HG03064 (cell line): ENCODE results near the gene LEFTY2.
"Not testable (repeated sequence)": the region's sequence is repeated elsewhere in the genome, so short reads cannot be mapped to it uniquely, and the experiment has no call there.

Experiments
- ATAC-seq: cut with Tn5 transposase; IDR thresholded peaks from one replicate; pipeline ENCODE4 v1.9.1; 2021; ENCODE audit warnings: low read depth; ENCODE audit not compliant: unreplicated experiment

Gene LEFTY2

DNA sequence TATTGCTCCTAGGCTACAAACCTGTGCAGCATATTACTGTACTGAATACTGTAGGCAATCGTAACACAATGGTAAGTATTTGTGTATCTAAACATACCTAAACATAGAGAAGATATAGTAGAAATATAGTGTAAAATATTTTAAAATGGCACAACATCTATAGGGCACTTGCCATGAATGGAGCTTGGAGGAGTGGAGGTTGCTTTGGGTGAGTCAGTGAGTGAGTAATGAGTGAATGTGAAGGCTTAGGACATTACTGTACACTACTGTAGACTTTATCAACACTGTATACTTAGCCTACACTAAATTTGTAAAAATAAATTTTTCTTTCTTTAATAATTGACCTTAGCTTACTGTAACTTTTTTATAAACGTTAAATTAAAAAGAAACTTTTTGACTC is 7.9 kb downstream of the LEFTY2 start:
- no peak for ATAC-seq

DNA sequence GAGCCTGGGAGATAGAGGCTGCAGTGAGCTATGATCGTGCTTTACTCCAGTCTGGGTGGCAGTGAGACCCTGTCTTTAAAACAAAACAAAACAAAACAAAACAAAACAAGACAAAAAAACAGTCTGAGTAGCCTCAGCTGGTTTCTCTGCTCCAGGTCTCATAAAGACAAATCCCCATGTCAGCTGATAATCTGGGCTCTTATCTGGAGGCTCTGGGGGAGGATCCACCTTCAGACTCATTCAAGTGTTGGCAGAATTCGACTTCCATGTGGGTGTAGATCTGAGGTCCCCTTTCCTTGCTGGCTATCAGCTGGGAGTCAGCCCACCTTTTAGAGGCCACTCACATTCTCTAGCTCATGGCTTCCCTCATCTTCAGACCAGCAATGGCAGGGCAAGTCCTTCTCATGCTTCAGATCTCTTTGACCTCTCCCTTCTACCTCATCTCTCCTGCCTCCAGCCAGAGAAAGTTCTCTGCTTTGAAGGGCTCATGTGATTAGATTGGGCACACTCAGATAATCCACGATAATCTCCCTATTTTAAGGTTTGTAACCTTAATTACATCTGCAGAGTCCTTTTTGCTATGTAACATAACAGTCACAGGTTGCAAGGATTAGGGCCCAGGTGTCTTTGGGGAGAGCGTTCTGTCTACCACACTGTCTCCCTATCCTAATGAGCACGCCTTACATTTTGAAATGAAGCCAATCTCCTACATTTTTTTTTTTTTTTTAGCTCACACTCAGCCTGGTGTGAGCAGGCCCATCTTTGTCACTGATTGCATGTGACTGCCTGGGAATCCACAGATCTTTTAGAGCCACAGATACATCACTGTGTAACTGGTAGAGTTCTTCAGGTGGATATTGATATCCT is 9.5 kb downstream of the LEFTY2 start:
- ATAC-seq = no peak

DNA sequence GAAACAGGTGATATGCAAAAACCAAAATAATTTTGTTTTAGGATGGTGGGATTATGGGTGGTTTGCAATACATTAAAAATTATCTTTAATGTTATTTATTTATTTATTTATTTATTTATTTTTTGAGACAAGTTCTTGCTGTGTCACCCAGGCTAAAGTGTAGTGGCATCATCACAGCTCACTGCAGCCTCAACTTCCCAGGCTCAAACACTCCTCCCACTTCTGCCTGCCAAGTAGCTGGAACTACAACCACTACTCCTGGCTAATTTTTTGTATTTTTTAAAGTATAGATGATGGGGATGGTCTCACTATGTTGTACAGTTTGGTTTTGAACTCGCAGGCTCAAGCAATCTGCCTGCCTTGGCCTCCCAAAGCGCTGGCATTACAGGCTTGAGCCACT is 10.5 kb downstream of the LEFTY2 start:
- ATAC-seq = no peak

DNA sequence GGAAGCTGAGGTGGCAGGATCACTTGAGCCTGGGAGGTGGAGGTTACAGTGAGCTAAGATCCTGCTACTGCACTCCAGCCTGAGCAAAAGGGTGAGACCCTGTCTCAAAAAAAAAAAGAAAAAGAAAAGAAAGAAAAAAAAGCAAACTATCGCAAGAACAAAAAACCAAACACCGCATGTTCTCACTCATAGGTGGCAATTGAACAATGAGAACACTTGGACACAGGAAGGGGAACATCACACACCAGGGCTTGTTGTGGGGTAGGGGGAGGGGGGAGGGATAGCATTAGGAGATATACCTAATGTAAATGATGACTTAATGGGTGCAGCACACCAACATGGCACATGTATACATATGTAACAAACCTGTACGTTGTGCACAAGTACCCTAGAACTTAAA is 11.6 kb downstream of the LEFTY2 start:
- not testable (repeated sequence) for ATAC-seq

DNA sequence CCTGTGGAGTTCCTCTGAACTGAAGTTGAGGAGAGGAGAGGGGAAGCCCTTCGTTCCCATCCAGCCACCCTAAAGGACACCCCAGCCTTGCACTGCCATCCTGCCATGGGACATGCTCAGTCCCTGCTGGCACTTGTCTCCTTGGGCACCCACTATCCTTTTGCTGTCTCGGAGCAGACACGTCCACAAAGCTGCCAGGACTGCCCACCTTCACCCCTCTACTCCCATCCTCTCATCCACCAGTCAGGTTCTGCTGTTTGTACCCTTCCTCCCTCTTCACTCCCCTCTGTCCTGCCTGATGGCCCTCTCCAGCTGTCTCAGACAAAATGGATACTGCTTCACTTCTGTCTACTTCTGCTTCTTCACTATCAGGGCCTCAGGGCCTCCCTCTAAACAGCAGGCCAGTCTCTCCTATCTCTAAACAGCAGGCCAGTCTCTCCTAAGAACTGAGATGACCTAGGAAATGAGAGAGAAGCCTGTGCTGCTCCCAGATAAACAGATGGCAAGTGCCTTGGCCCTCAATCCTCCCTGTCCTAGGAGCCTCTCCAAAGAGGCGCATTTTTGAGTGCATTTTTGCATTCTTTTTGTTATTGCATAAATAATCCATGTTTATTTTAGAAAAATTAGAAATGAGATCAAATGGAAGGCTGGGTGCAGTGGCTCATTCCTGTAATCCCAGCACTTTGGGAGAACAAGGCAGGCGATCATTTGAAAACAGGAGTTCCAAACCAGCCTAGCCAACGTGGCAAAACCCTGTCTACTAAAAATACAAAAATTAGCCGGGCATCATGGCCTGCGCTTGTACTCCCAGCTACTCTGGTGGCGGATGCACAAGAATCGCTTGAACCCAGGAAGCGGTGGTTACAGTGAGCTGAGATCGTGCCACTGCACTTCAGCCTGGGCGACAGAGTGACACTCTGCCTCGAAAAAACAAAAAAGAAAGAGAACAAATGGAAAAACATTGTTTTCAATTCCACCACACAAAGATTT is 12.5 kb downstream of the LEFTY2 start:
- no peak for ATAC-seq

DNA sequence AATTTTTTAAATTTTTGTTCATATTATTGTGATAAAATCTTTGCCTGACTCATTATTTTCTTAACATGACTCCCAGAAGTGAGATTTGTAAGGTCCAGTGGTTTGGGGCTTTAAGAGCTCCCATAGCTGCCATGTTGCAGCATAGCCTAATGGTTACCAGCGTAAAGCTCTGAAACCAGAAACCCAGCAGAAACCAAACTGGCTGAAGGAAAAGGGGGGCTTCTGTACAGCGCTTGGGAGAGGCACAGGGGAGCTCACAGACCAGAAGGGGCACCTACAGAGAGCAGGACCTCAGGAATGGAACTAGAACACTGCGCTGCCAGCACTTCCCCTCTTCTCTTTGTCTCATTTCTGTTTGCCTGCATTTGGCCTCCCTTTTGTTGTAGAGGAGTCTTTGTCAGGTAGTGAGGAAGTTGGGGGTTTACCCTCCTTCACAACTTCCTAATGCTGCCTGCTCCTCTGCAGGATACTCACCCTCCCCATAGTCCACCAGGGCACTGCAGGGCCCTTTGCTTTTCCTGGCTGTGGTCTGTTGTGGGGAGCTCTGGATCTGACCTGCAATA is 14.4 kb downstream of the LEFTY2 start:
- ATAC-seq = no peak

DNA sequence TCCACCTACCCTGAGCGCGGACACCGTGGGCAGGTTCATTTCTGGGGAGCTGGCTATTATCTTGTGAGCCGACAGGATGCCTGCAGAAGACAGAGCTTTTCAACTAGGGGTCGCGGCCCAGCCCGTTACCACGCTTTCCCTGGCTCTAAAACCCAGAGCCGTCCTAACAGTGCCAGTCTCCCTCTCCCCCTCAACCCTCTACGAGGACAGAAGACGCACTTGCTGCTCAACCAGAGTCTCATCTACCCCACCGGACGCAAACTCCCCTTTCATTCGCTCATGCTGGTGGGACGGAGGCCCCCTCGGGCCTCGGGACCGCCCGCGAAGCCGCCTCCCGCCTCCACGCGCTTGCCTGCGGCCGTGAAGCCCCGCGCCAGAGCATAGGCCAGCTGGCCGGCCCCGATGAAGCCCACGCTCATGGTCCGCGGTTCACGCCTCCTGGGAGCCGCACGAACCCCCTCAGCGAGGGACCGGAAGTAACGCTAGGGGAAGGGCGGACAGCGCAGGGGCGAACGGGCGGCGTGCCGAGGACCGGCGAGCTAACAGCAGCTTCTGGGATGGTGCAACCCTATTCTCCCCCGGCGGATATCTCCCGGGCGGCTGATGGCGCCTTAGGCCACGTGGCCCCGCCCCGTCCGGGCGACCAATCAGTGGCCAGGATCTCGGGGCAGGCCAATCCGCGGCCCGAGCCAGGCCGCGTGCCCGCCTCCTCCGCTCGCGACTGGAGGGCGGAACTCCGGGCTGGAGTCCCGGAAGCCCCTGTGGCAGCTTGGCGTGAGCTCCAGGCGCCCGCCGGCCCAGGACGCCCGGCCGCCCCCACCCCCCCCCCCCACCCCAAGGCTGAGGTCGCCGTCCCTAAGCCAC is 17.1 kb downstream of the LEFTY2 start, which contains the start of gene PYCR2:
TSS of gene PYCR2 (minus strand) at position 559 of the 864 bp plus-strand sequence. CDS start at position 419, 140 bp downstream.
- peak; percentile 95 for ATAC-seq

DNA sequence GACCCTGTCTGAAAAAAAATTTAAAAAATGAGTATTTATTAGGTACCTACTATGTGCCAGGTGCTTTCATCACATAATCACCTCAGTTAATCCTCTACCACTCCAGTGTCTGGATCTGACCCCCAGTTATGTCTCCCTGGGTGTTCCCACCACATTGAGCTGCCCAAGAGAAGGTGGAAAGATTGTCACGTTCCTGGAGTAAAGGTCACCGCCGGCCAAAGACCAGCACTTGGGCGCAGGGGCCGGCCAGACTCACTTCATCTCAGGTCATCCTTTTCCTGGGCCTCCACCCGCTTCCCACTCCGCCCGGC is 17.7 kb downstream of the LEFTY2 start:
- ATAC-seq = no peak

DNA sequence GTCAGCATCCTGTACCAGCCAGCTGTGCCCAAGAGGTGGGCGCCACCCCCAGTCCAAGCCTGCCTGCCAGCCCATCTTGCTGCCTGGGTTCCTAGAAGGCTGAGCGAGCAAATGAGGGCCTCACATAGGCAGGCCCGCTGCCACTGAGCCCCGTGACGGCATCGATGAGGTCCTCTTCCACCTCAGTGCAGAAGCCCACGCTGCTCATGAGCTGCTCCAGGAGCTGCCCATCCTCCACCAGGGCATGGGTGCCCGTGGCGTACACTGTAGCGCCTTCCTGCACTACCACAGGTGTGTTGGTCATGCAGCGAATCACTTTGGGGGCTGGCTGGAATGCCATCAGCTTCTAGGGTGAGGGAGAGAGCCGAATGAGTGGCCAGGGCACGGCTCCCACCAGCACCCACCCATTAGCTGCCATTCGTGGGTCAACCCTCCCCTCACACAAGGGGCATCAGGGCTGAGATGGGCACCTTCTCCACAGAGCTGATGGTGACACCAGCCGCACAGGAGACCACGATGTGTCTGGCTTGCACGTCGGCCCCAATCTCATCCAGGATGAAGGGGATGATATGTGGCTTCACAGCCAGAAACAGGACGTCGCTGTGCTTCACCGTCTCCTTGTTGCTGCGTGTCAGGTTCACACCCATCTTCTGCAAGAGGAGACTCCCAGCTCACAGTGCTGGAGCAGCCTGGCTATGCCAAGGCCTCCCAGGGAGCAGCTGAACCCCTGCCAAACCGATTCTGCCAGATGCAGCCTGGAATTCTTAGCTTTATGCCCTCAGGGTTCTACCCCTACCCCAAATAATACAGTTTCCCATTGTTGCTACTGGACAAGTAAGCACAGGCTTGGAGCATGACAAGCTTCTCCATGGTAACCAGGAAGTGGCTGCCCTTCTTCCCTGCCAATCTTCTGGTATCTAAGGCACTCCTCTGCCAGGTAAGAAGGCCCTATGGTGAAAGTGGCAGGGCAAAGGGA is 19.0 kb downstream of the LEFTY2 start:
- no peak for ATAC-seq

DNA sequence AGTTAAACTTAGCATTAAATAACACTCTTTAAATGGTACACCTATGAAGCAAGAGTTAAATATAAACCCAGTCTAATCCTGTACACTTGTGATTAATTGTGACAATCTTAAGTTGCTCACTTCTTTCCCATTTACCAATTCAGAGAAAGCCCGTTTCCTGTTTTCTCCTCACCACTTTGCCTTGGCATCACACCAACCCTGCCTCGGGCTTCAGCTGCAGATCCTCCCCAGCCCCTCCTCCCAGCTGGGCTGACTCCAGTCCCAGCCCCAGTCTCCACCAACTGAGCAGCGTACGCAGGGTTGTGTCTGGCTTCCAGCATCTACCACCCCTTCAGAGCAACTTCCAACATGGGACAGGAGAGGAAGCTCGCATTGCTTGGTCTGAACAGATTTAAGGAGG is 21.1 kb downstream of the LEFTY2 start:
- no peak for ATAC-seq

DNA sequence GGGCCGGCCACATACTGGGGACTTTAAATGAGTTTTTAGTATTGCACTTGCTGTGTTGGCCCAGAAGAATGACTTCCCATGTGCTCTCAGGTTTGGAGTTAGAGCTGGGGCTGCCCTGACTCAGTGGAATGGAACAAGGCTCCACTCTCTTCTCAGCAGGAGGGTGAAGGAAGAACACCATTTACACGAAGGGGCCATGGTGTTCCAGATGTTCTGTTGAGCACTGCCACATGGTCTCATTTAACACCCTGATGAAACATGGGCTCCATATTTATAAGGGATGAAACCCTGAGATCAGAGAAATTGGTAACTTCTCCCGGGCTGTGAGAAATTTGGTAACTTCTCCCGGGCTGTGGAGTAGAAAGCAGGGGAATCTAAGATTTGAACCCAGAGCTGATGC is 22.7 kb downstream of the LEFTY2 start:
- ATAC-seq = no peak

DNA sequence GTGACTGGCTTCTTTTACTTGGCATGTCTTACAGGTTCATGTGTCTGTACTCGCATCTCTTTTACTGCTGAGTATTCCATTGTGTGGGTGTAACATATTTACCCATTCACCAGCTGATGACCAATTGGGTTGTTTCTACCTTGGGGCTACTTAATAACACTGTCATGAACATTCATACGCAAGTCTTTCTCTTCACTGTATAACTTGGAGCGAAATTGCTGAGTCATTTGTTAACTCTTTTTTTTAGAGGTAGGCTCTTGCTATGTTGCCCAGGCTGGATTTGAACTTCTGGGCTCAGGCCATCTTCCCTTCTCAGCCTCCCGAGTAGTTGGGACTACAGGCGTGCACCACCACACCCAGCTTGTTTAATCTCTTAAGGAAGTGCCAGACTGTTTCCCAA is 23.5 kb downstream of the LEFTY2 start:
- ATAC-seq = no peak

DNA sequence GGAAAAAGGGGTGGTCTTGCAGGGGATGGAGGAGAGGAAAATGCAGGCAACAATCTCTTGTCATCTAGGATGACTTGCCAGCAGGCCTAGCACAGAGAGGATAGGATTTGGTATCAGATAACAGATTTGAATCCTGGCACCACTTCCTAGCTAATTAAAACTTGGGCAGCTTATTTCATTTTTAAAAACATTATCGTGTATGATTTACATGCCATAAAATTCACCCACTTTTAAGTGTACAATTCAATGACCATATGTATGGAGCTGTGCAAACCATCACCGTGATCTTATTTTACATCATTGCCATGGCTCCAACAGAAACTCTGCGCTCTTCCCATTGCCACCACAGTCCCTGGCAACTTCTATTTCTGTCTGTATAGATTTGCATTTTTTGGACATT is 23.9 kb downstream of the LEFTY2 start:
- no peak for ATAC-seq

DNA sequence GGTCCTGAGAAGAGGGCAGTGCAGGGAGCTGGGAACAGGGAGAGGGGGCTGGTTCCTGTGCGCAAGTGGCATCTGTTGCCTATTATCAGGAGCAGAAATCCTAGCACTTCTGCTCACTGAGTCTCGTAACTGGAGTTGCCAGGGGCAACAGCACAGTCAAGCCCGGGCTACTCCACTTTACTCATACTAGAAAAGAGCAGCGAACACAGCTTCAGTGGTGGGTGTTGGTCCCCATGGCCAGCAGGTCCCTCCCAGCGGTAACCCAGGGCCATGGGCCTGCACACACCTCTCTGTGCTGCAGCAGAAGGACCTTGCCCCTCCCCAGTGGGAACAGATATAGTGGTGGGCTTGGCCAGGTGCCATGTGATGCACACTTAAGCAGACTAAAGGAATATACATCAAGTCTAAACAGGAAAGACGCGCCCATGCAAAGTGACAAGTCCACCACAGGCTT is 25.5 kb downstream of the LEFTY2 start:
- ATAC-seq = no peak

DNA sequence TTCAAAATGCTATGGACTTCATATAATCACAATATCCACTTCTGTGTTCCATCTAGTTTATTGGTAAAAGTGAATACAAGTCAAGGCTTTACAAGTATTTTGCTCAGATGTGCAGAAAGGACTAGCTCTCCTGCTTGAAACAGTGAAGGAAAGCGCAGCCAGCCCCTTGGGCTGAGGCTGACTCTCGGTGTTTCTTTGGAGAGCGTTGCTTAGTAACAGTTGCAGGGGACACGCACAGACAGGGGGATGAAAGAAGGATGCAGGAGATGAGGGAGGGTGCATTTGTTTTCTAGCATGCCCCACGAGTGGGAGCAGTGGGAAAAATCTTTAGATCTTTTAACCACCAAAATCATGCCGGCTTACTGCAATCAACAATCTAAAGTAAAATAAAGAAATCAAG is 26.1 kb downstream of the LEFTY2 start:
- ATAC-seq = no peak

DNA sequence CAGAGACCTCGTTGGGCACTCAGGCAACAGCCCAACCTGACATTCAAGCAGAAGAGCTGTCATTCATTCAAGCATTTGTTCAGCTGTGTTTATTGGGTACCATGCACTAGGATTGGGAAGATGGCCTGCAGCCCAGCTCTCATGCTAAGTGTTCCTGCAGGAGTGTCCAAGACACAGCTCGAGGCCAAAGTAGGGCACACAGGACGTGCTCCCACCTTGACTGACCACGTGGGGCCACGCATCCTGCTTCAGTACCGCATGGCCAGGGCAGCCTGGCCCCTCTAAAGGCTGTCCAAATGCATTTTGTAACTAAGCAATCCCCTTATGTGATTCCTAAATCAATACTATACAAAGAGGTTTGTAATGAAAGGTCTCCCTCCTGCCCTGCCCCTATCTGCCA is 26.6 kb downstream of the LEFTY2 start:
- ATAC-seq = no peak

DNA sequence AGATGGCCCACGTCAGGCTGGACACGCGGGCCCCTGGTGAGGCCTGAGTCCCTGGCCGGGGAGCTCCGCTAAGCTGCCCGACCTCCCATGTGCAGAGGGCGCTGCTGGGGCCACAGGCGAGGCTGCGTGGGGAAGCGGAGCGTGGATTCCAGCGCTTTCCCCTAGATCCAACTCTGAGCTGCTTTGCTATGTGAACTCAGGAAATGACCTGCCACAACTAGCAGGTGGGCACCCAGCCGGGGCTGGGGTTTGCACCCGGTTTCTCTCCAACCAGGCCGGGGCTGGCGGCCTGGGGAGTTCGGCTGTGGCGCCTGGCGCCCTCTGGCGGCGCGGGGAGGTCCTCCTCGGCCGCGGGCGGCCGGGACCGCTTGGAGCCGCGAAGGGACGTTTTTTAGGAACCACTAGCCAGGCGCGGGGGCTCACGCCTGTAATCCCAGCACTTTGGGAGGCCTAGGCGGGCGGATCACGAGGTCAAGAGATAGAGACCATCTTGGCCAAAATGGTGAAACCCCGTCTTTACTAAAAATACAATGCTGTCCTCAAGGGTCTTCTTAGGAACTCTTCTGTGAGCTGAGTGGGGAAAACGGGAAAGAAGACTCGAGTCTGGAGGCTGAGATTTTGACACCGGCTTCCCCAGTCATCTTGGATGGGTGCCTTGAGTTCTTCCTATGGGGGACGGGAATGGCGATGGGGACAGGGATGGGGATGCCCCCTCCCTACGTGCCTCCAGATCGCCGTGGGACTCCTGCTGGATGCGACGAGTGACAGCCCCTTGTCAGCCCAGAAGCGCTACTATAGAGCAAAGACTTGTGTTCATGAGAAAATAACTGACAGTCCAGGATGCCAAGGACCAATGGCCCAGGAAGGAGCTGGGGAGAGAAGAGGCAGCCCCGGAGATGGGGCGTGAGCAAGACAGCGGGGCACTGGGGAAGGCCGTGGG is 29.6 kb downstream of the LEFTY2 start:
- ATAC-seq = peak; percentile 55

DNA sequence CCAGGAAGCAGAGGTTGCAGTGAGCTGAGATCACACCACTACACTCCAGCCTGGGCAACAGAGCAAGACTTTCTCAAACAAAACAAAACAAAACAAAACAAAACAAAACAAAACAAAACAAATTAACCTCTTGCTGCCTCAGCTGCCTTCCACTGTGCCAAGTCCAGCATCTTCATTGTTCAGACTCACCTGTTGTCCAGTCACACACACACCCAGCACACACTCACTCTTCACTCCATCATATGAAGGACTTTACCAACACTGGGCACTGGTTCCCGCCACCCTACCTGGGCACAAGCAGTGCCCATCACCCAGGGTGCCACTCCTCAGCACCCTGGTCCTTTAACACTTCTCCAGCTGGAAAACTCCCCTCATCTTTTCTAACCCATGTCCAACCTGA is 31.5 kb downstream of the LEFTY2 start:
- ATAC-seq = no peak
